ENCODE data around the gene FMNL2. TPM values are rescaled to one million over a fixed set of nuclear protein-coding genes. Genes with fewer than 3 reads are reported as not detected.

FMNL2 gene
- total and polyA plus RNA-seq, 11 donors, result 4.7 to 19.4 (median 5.5) TPM

- Histone ChIP-seq H3K4me1 (peaks cover 0 to 13% (median 0%) of the 10 kb centered on the region in 12 donors), H3K9me3 (no peaks in the 10 kb centered on the region), H3K27me3 (no peaks in the 10 kb centered on the region), H3K36me3 (no peaks in the 10 kb centered on the region), H3K27ac (no peak overlapping the region), H3K4me3 (no peak overlapping the region)
- ATAC-seq (no peak), DNase-seq (no peak)
- TF ChIP-seq CTCF (IDR thresholded peaks at IDR 0.05) (no peak), POLR2A (IDR thresholded peaks at IDR 0.05) (no peak)
- intact Hi-C loops (cut with DNase I), result no loop called here
Measured at GRCh38 chr2:152383702-152384101, 48.7 kb downstream of the FMNL2 start.

- Histone ChIP-seq H3K9me3 (no peaks in the 10 kb centered on the region), H3K27ac (no peak overlapping the region), H3K4me3 (no peak overlapping the region), H3K27me3 (no peaks in the 10 kb centered on the region), H3K36me3 (no peaks in the 10 kb centered on the region), H3K4me1 (peaks cover 0 to 13% (median 0%) of the 10 kb centered on the region in 12 donors)
- no peak for TF ChIP-seq CTCF (IDR thresholded peaks at IDR 0.05)
- intact Hi-C loops (cut with DNase I), result no loop called here
- no peak for ATAC-seq
- WGBS, 4 donors, result 84 to 90% (median 86%) methylated on average over 3 of the region's 3 CpGs
- DNase-seq, result no peak
Measured at GRCh38 chr2:152384992-152385391, 50.0 kb downstream of the FMNL2 start.

GRCh38 chr2:152385650-152386049 lies 50.7 kb downstream of the FMNL2 start:
- intact Hi-C loops (cut with DNase I), result no loop called here
- ATAC-seq (no peak), DNase-seq (no peak)
- Histone ChIP-seq H3K27ac (no peak overlapping the region), H3K9me3 (no peaks in the 10 kb centered on the region), H3K27me3 (no peaks in the 10 kb centered on the region), H3K36me3 (no peaks in the 10 kb centered on the region), H3K4me3 (no peak overlapping the region), H3K4me1 (peaks cover 0 to 13% (median 0%) of the 10 kb centered on the region in 12 donors)
- no peak for TF ChIP-seq CTCF (IDR thresholded peaks at IDR 0.05)
- no peak for TF ChIP-seq POLR2A (IDR thresholded peaks at IDR 0.05)

- H3K4me3 ChIP-seq, result no peak overlapping the region
- intact Hi-C loops (cut with DNase I), result no loop called here
Measured at GRCh38 chr2:152386266-152386665, 51.3 kb downstream of the FMNL2 start.

More at GRCh38 chr2:152386266-152386665, 51.3 kb downstream of the FMNL2 start:
- H3K27ac ChIP-seq, result no peak overlapping the region
- H3K36me3 ChIP-seq, result no peaks in the 10 kb centered on the region
- ATAC-seq (no peak), DNase-seq (no peak)
- 77 to 95% (median 85%) methylated on average over 1 of the region's 1 CpG for WGBS, 4 donors
- H3K4me1 ChIP-seq, result peaks cover 0 to 8% (median 0%) of the 10 kb centered on the region in 12 donors
- TF ChIP-seq POLR2A (IDR thresholded peaks at IDR 0.05) (no peak), CTCF (IDR thresholded peaks at IDR 0.05) (no peak)
- no peaks in the 10 kb centered on the region for H3K9me3 ChIP-seq
- H3K27me3 ChIP-seq, result no peaks in the 10 kb centered on the region

Data from heart left ventricle (tissue), 16 donors.